Mesenchymal stem cell (in vitro differentiated cells and primary cell): Measurements from ENCODE around the gene MRPL39.

Experiments
- DNase-seq: peaks from one replicate; pipeline ENCODE4 v3.0.0-alpha.2; 2013
- H2AFZ ChIP-seq: one replicate; pipeline ENCODE4 v1.6.1; 2013; ENCODE audit warnings: low read depth, mild to moderate bottlenecking, control low read depth, inconsistent platforms, low read length, moderate library complexity
- H2AK5ac ChIP-seq: 2 replicates; pipeline ENCODE4 v1.6.1; 2013; ENCODE audit warnings: low read length, moderate library complexity, mild to moderate bottlenecking, inconsistent platforms; ENCODE audit not compliant: severe bottlenecking
- H2BK120ac ChIP-seq: one replicate; pipeline ENCODE4 v1.6.1; 2013; ENCODE audit warnings: low read depth, mild to moderate bottlenecking, inconsistent platforms, low read length, moderate library complexity
- H2BK12ac ChIP-seq, 2 experiments: one replicate each; pipeline ENCODE4 v1.6.1; 2013; ENCODE audit warnings: inconsistent platforms in 2 of 2, low read length in 2 of 2, mild to moderate bottlenecking in 2 of 2, moderate library complexity in 2 of 2, control low read depth in 1 of 2
- H2BK15ac ChIP-seq: one replicate; pipeline ENCODE4 v1.6.1; 2013; ENCODE audit warnings: mild to moderate bottlenecking, low read depth, inconsistent platforms; ENCODE audit not compliant: poor library complexity, severe bottlenecking
- H2BK5ac ChIP-seq: 2 replicates; pipeline ENCODE4 v1.6.1; 2013; ENCODE audit warnings: low read depth, mild to moderate bottlenecking, low read length, control low read depth, inconsistent platforms; ENCODE audit not compliant: poor library complexity, severe bottlenecking
- H3K14ac ChIP-seq, 2 experiments: one replicate each; pipeline ENCODE4 v1.6.1; 2013; ENCODE audit warnings: inconsistent platforms in 2 of 2, low read length in 2 of 2, control low read depth in 1 of 2, mild to moderate bottlenecking in 1 of 2, moderate library complexity in 1 of 2
- H3K18ac ChIP-seq, 2 experiments: one replicate each; pipeline ENCODE4 v1.6.1; 2013; ENCODE audit warnings: inconsistent platforms in 2 of 2, low read length in 2 of 2, control low read depth in 1 of 2, low read depth in 1 of 2, mild to moderate bottlenecking in 1 of 2
- H3K23ac ChIP-seq, 2 experiments: one replicate each; pipeline ENCODE4 v1.6.1; 2013; ENCODE audit warnings: inconsistent platforms in 2 of 2, low read length in 2 of 2, mild to moderate bottlenecking in 2 of 2, moderate library complexity in 2 of 2, control low read depth in 1 of 2
- H3K27ac ChIP-seq: 2 replicates; pipeline ENCODE4 v1.5.1; 2013; ENCODE audit warnings: mild to moderate bottlenecking, moderate library complexity, low read length, control low read depth, inconsistent platforms; ENCODE audit not compliant: poor library complexity, severe bottlenecking
- H3K27me3 ChIP-seq, 2 experiments: 2 replicates each; pipeline versions ENCODE4 v1.6.1 to v1.7.0; 2013; ENCODE audit warnings: low read length in 2 of 2, mild to moderate bottlenecking in 2 of 2, moderate library complexity in 2 of 2, control low read depth in 1 of 2, inconsistent platforms in 1 of 2; ENCODE audit not compliant: control insufficient read depth in 1 of 2, insufficient read depth in 1 of 2
- H3K36me3 ChIP-seq, 2 experiments: 2 replicates each; pipeline versions ENCODE4 v1.6.1 to v1.7.0; 2013; ENCODE audit warnings: low read length in 2 of 2, control low read depth in 1 of 2, inconsistent platforms in 1 of 2, low read depth in 1 of 2, mild to moderate bottlenecking in 1 of 2; ENCODE audit not compliant: insufficient read depth in 2 of 2, control insufficient read depth in 1 of 2
- H3K4ac ChIP-seq, 2 experiments: one replicate each; pipeline ENCODE4 v1.6.1; 2013; ENCODE audit warnings: inconsistent platforms in 2 of 2, low read length in 2 of 2, mild to moderate bottlenecking in 2 of 2, moderate library complexity in 2 of 2, control low read depth in 1 of 2, low read depth in 1 of 2
- H3K4me1 ChIP-seq: 2 replicates; pipeline ENCODE4 v1.6.1; 2013; ENCODE audit warnings: low read depth, low read length, control low read depth; ENCODE audit not compliant: control insufficient read depth, insufficient read depth
- H3K4me2 ChIP-seq: 2 replicates; pipeline ENCODE4 v1.6.1; 2013; ENCODE audit warnings: low read length, mild to moderate bottlenecking, inconsistent platforms; ENCODE audit not compliant: poor library complexity, severe bottlenecking
- H3K4me3 ChIP-seq, 2 experiments: 2 replicates each; pipeline versions ENCODE4 v1.5.1 to v1.7.0; 2013; ENCODE audit warnings: low read length in 2 of 2, mild to moderate bottlenecking in 2 of 2, control low read depth in 1 of 2, low read depth in 1 of 2; ENCODE audit not compliant: insufficient read depth in 1 of 2
- H3K79me1 ChIP-seq: replicated peaks from 2 replicates; pipeline ENCODE4 v1.6.1; 2013; ENCODE audit warnings: mild to moderate bottlenecking, control low read depth, low read length, inconsistent platforms; ENCODE audit not compliant: poor library complexity, severe bottlenecking
- H3K9ac ChIP-seq: 2 replicates; pipeline ENCODE4 v1.7.0; 2013; ENCODE audit warnings: mild to moderate bottlenecking, low read length, moderate library complexity
- H3K9me3 ChIP-seq: 2 replicates; pipeline ENCODE4 v1.7.0; 2013; ENCODE audit warnings: mild to moderate bottlenecking, low read length; ENCODE audit not compliant: control insufficient read depth
- H4K8ac ChIP-seq: one replicate; pipeline ENCODE4 v1.6.1; 2013; ENCODE audit warnings: inconsistent platforms, mild to moderate bottlenecking, low read length, moderate library complexity
- H4K91ac ChIP-seq: one replicate; pipeline ENCODE4 v1.6.1; 2013; ENCODE audit warnings: mild to moderate bottlenecking, low read length, inconsistent platforms
- WGBS: methylation state at CpG from one replicate; pipeline ENCODE4 v1.1.7; 2013; ENCODE audit warnings: mixed read lengths; 5-methylcytosine and 5-hydroxymethylcytosine counted together

MRPL39 gene

DNA sequence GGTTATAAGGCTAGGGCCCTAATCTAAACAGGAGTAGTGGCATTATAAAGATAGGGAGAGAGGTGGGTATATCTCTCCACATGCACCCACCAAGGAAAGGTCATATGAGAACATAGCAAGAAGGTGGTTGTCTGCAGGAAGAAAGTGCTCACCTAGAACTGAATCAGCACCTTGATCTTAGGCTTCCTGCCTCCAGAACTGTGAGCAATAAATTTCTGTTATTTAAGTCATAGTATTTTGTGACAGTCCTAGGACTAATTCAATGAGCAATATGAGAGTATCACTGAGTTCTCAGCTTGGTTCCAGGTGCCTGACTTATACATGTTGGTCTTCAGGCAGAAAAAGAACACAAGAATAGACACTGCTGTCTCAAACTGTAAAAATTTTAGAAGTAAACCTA is 51.8 kb downstream of the MRPL39 start:
- Histone ChIP-seq H3K23ac (no peak overlapping the region), H4K91ac (no peak overlapping the region), H3K18ac (no peak overlapping the region), H3K27me3 (no peaks in the 10 kb centered on the region), H2BK120ac (no peak overlapping the region), H2AFZ (no peak overlapping the region), H3K9me3 (no peaks in the 10 kb centered on the region), H3K4me1 (no peaks in the 10 kb centered on the region), H3K4me3 (no peak overlapping the region), H3K9ac (no peak overlapping the region), H2AK5ac (no peak overlapping the region), H3K14ac (no peak overlapping the region), H3K27ac (no peak overlapping the region), H3K4ac (no peak overlapping the region), H2BK5ac (no peak overlapping the region), H3K36me3 (no peaks in the 10 kb centered on the region), H3K79me1 (no peaks in the 10 kb centered on the region), H3K4me2 (no peak overlapping the region), H2BK12ac (no peak overlapping the region), H4K8ac (no peak overlapping the region), H2BK15ac (no peak overlapping the region)
- DNase-seq = no peak

DNA sequence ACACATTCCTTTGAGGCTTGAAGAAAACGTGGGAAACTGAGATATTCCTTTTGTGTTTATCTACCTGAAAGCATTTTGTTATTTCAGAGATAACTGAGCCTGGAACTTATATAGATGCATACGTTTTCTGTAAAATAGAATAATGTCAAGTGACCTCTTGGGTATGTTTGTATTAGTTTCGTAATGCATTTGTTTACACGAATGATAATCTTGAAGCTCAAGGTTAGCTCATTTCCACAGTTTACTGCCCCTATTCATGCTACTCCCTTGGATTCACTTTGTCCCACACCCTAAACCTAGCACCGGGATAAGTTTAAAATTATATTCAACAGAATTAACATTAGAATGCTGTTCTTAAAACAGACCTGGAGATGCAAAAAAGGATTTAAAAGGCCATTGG is 54.4 kb downstream of the MRPL39 start:
- H3K79me1 ChIP-seq = no peaks in the 10 kb centered on the region
- no peak overlapping the region for H2AK5ac ChIP-seq
- H3K27ac ChIP-seq = no peak overlapping the region
- H3K9ac ChIP-seq = no peak overlapping the region
- no peak overlapping the region for H3K14ac ChIP-seq
- H2BK120ac ChIP-seq = no peak overlapping the region
- H3K27me3 ChIP-seq = no peaks in the 10 kb centered on the region
- H2BK15ac ChIP-seq = no peak overlapping the region
- no peak overlapping the region for H3K18ac ChIP-seq
- H4K91ac ChIP-seq = no peak overlapping the region
- H3K36me3 ChIP-seq = no peaks in the 10 kb centered on the region
- no peak overlapping the region for H3K4me2 ChIP-seq
- H2BK5ac ChIP-seq = no peak overlapping the region
- 38% methylated on average over 4 of the region's 5 CpGs for WGBS
- no peak overlapping the region for H4K8ac ChIP-seq
- H3K9me3 ChIP-seq = no peaks in the 10 kb centered on the region
- H3K23ac ChIP-seq = no peak overlapping the region
- no peaks in the 10 kb centered on the region for H3K4me1 ChIP-seq
- no peak overlapping the region for H3K4ac ChIP-seq
- no peak overlapping the region for H3K4me3 ChIP-seq
- no peak overlapping the region for H2BK12ac ChIP-seq
- DNase-seq = no peak
- H2AFZ ChIP-seq = no peak overlapping the region

DNA sequence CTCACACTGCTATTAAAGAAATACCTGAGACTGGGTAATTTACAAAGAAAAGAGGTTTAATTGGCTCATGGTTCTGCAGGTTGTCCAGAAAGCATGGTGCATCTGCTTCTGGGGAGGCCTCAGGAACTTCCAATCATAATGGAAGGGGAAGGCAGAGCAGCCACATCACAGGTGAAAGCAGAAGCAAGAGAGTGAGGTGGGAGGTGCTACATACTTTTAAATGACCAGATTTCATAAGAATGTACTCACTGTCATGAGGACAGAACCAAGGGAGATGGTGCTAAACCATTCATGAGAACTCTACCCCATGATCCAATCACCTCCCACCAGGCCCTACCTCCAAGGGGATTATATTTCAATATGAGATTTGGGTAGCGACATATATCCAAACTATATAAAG is 55.7 kb downstream of the MRPL39 start:
- Histone ChIP-seq H2BK120ac (no peak overlapping the region), H3K27me3 (no peaks in the 10 kb centered on the region), H2BK15ac (no peak overlapping the region), H3K9me3 (no peaks in the 10 kb centered on the region), H2BK12ac (no peak overlapping the region), H3K18ac (no peak overlapping the region), H4K8ac (no peak overlapping the region), H3K14ac (no peak overlapping the region), H3K27ac (no peak overlapping the region), H4K91ac (no peak overlapping the region), H3K79me1 (no peaks in the 10 kb centered on the region), H3K4ac (no peak overlapping the region), H2AK5ac (no peak overlapping the region), H2BK5ac (no peak overlapping the region), H2AFZ (no peak overlapping the region), H3K4me3 (no peak overlapping the region), H3K23ac (no peak overlapping the region), H3K36me3 (no peaks in the 10 kb centered on the region), H3K9ac (no peak overlapping the region), H3K4me1 (no peaks in the 10 kb centered on the region), H3K4me2 (no peak overlapping the region)
- WGBS = no CpG with 5 or more reads among the region's 1 CpG
- no peak for DNase-seq

DNA sequence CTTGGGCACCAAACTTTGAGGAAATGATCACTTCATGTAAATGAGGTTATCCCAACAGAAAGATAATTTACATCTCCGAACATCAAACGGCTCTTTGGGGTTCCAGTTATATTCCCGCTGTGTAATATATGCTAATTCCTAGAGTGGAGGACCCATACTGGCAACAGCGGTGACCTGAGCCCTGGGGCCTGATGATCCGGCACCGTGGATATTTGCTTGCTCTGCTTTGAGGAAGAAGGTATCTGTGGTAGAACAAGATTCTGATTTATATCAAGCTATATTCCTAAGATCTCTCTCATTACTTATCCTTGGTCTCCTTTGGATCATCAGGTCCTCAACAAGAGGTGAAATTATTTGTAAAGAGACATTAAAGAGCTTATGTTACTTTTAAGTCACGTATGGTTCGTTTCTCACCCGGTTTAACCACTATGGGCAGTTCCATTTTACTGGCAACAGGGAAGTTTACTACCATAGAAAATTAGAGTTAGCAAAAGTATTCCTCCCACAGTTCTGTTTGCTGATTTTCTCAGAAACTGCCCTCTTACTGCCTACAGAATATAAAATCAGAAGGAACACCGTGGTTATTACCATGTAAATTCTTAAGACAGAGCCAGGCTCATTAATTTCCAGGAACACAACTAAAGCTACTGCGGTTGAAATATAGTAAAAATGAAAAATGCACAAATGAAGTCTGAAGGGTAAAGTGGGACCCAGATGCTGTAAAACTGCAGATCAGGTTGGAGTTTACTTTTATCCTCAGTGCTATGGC is 56.7 kb downstream of the MRPL39 start:
- no peak overlapping the region for H3K4me2 ChIP-seq
- H2BK5ac ChIP-seq = no peak overlapping the region
- no peak for DNase-seq
- 95% methylated on average over 8 of the region's 11 CpGs for WGBS
- no peak overlapping the region for H3K27ac ChIP-seq
- H3K79me1 ChIP-seq = no peaks in the 10 kb centered on the region
- H2AFZ ChIP-seq = no peak overlapping the region
- H3K18ac ChIP-seq = no peak overlapping the region
- H4K8ac ChIP-seq = no peak overlapping the region
- H3K4me3 ChIP-seq = no peak overlapping the region
- no peak overlapping the region for H2BK15ac ChIP-seq
- no peaks in the 10 kb centered on the region for H3K27me3 ChIP-seq
- H3K36me3 ChIP-seq = no peaks in the 10 kb centered on the region
- H4K91ac ChIP-seq = no peak overlapping the region
- no peak overlapping the region for H3K4ac ChIP-seq
- no peak overlapping the region for H2AK5ac ChIP-seq
- H3K23ac ChIP-seq = no peak overlapping the region
- no peak overlapping the region for H2BK120ac ChIP-seq
- no peak overlapping the region for H3K14ac ChIP-seq
- no peak overlapping the region for H2BK12ac ChIP-seq
- H3K9ac ChIP-seq = no peak overlapping the region
- H3K4me1 ChIP-seq = no peaks in the 10 kb centered on the region
- no peaks in the 10 kb centered on the region for H3K9me3 ChIP-seq
